ENCODE data around the gene CABLES2.

The CABLES2 gene

GRCh38 chr20:62368976-62369814 lies 37.9 kb downstream of the CABLES2 start:
- no peak for FAIRE-seq

GRCh38 chr20:62368392-62368975 lies 38.6 kb downstream of the CABLES2 start:
- no peak for FAIRE-seq

- no peak for FAIRE-seq
These were observed 39.3 kb downstream of the CABLES2 start for GRCh38 chr20:62367633-62368391.

GRCh38 chr20:62367136-62367632 lies 39.9 kb downstream of the CABLES2 start, which contains the start of gene LAMA5:
Gene LAMA5, minus strand, starts transcription at chr20:62367312. Its CDS starts 67 bp downstream, at chr20:62367245.
- FAIRE-seq = no peak

- FAIRE-seq = no peak
These were observed 40.5 kb downstream of the CABLES2 start for GRCh38 chr20:62366370-62367135.

GRCh38 chr20:62365814-62366369 lies 41.2 kb downstream of the CABLES2 start:
- FAIRE-seq = no peak

GRCh38 chr20:62364911-62365736 lies 42.0 kb downstream of the CABLES2 start:
- no peak for FAIRE-seq

GRCh38 chr20:62363920-62364851 lies 42.9 kb downstream of the CABLES2 start:
- no peak for FAIRE-seq

- no peak for FAIRE-seq
These were observed 43.8 kb downstream of the CABLES2 start for GRCh38 chr20:62362991-62363919.

- no peak for FAIRE-seq
These were observed 44.5 kb downstream of the CABLES2 start for GRCh38 chr20:62362590-62362940.

GRCh38 chr20:62361799-62362589 lies 45.1 kb downstream of the CABLES2 start:
- FAIRE-seq = no peak

GRCh38 chr20:62360854-62361798 lies 46.0 kb downstream of the CABLES2 start:
- no peak for FAIRE-seq

GRCh38 chr20:62359491-62360121 lies 47.5 kb downstream of the CABLES2 start:
- FAIRE-seq = no peak

GRCh38 chr20:62359043-62359490 lies 48.0 kb downstream of the CABLES2 start:
- FAIRE-seq = no peak

GRCh38 chr20:62358171-62359042 lies 48.7 kb downstream of the CABLES2 start:
- FAIRE-seq = no peak

Measured in A204.1 (cell line).